WTC11 (cell line): ENCODE results near the gene HDHD2. TPM values are rescaled to one million over a fixed set of nuclear protein-coding genes. Genes with fewer than 3 reads are reported as not detected.

Experiments used
- ATAC-seq: fragments of 200-7000 bp; cut with Tn5 transposase; 2 replicates; pipeline ENCODE4 v1.10.0; 2021; ENCODE audit warnings: mild to moderate bottlenecking, moderate library complexity
- CTCF ChIA-PET: fragments of 300-600 bp; sonication (Branson Sonifier 250); formaldehyde crosslinking; loops from one replicate; lab custom pipeline; 2021; ENCODE audit warnings: antibody characterized with exemption; lab: Charles Lee
- POLR2A ChIA-PET: fragments of 350-600 bp; sonication (Branson Sonifier 250); formaldehyde crosslinking; loops from one replicate; lab custom pipeline; 2021; ENCODE audit warnings: antibody characterized with exemption; lab: Charles Lee
- DNase-seq: peaks from one replicate; pipeline ENCODE4 v3.0.0; 2021; ENCODE audit warnings: low spot score
- H3K27ac Mint-ChIP-seq: 2 replicates; pipeline ENCODE4 v1.8.0; 2021; ENCODE audit warnings: mixed read lengths
- H3K27me3 Mint-ChIP-seq: 2 replicates; pipeline ENCODE4 v1.8.0; 2021; ENCODE audit warnings: low read depth, mild to moderate bottlenecking, moderate library complexity, mixed read lengths
- H3K36me3 Mint-ChIP-seq: 2 replicates; pipeline ENCODE4 v1.8.0; 2021; ENCODE audit warnings: mixed read lengths
- H3K4me1 Mint-ChIP-seq: 2 replicates; pipeline ENCODE4 v1.8.0; 2022; ENCODE audit warnings: mixed read lengths
- H3K4me3 Mint-ChIP-seq: 2 replicates; pipeline ENCODE4 v1.8.0; 2021; ENCODE audit warnings: mild to moderate bottlenecking, moderate library complexity, mixed read lengths
- H3K9me3 Mint-ChIP-seq: 2 replicates; pipeline ENCODE4 v1.8.0; 2021; ENCODE audit warnings: mixed read lengths
- CBFB ChIP-seq: sonication (generic); formaldehyde crosslinking; IDR thresholded peaks from 2 replicates; pipeline ENCODE4 v1.8.1; 2022; ENCODE audit warnings: mild to moderate bottlenecking, low read depth, missing genetic modification reagents
- ESRRA ChIP-seq: sonication (generic); formaldehyde crosslinking; IDR thresholded peaks from 2 replicates; pipeline ENCODE4 v1.8.1; 2022; ENCODE audit warnings: mild to moderate bottlenecking, missing genetic modification reagents, borderline replicate concordance
- FOXP1 ChIP-seq: sonication (generic); formaldehyde crosslinking; IDR thresholded peaks from 2 replicates; pipeline ENCODE4 v1.8.0; 2022; ENCODE audit warnings: missing genetic modification reagents, mild to moderate bottlenecking, moderate library complexity, borderline replicate concordance
- JAZF1 ChIP-seq: fragments of 250-450 bp; sonication (Bioruptor Pico); IDR thresholded peaks from 2 replicates; pipeline ENCODE4 v1.9.0; 2021; ENCODE audit warnings: moderate library complexity, mild to moderate bottlenecking, inconsistent platforms
- MXD4 ChIP-seq: fragments of 250-450 bp; sonication (Bioruptor Pico); IDR thresholded peaks from 2 replicates; pipeline ENCODE4 v1.8.0; 2021; ENCODE audit warnings: mild to moderate bottlenecking, moderate library complexity, borderline replicate concordance
- NFATC4 ChIP-seq: fragments of 250-450 bp; sonication (Bioruptor Pico); IDR thresholded peaks from 2 replicates; pipeline ENCODE4 v1.9.0; 2021; ENCODE audit warnings: mild to moderate bottlenecking
- RELA ChIP-seq: sonication (generic); formaldehyde crosslinking; IDR thresholded peaks from 2 replicates; pipeline ENCODE4 v1.8.1; 2022; ENCODE audit warnings: missing genetic modification reagents, mild to moderate bottlenecking, borderline replicate concordance
- SP1 ChIP-seq: sonication (generic); formaldehyde crosslinking; conservative IDR thresholded peaks from 2 replicates; pipeline ENCODE4 v1.8.1; 2022; ENCODE audit warnings: missing genetic modification reagents
- ZNF138 ChIP-seq: sonication (generic); formaldehyde crosslinking; conservative IDR thresholded peaks from 2 replicates; pipeline ENCODE4 v1.8.1; 2022; ENCODE audit warnings: mild to moderate bottlenecking, moderate library complexity, missing genetic modification reagents
- ZNF232 ChIP-seq: sonication (generic); formaldehyde crosslinking; IDR thresholded peaks from 2 replicates; pipeline ENCODE4 v1.8.0; 2022; ENCODE audit warnings: mild to moderate bottlenecking, missing genetic modification reagents
- ZNF416 ChIP-seq: fragments of 250-450 bp; sonication (Bioruptor Pico); IDR thresholded peaks from 2 replicates; pipeline ENCODE4 v1.9.0; 2021; ENCODE audit warnings: mild to moderate bottlenecking, inconsistent platforms
- ZNF425 ChIP-seq: fragments of 250-450 bp; sonication (Bioruptor Pico); conservative IDR thresholded peaks from 2 replicates; pipeline ENCODE4 v1.9.0; 2021; ENCODE audit warnings: mild to moderate bottlenecking
- total RNA-seq: library from RNA; stranded (reverse); gene quantifications from 3 replicates; pipeline ENCODE4 v1.2.3, GENCODE V29; 2021
- TF ChIP-seq, protein P1 (sequence below): sonication (generic); formaldehyde crosslinking; IDR thresholded peaks from 2 replicates; pipeline ENCODE4 v1.8.0; 2022; ENCODE audit warnings: mild to moderate bottlenecking, missing genetic modification reagents
- TF ChIP-seq, protein P2 (sequence below): fragments of 250-450 bp; sonication (Bioruptor Pico); IDR thresholded peaks from 2 replicates; pipeline ENCODE4 v2.1.2; 2022; ENCODE audit warnings: mild to moderate bottlenecking, moderate library complexity
- TF ChIP-seq, protein P3 (sequence below): sonication (generic); formaldehyde crosslinking; IDR thresholded peaks from 2 replicates; pipeline ENCODE4 v1.8.1; 2023; ENCODE audit warnings: mild to moderate bottlenecking, moderate library complexity, missing genetic modification reagents
- TF ChIP-seq, protein P4 (sequence below): sonication (generic); formaldehyde crosslinking; IDR thresholded peaks from 2 replicates; pipeline ENCODE4 v1.8.1; 2023; ENCODE audit warnings: mild to moderate bottlenecking, missing genetic modification reagents, moderate library complexity
- TF ChIP-seq, protein P5 (sequence below): fragments of 250-450 bp; sonication (Bioruptor Pico); IDR thresholded peaks from 2 replicates; pipeline ENCODE4 v1.9.0; 2021; ENCODE audit warnings: mild to moderate bottlenecking
- TF ChIP-seq, protein P6 (sequence below): sonication (generic); formaldehyde crosslinking; IDR thresholded peaks from 2 replicates; pipeline ENCODE4 v1.8.1; 2023; ENCODE audit warnings: mild to moderate bottlenecking, missing genetic modification reagents

HDHD2 gene
- total RNA-seq, 1 experiment from 2014 or later = 42.1 TPM

DNA sequence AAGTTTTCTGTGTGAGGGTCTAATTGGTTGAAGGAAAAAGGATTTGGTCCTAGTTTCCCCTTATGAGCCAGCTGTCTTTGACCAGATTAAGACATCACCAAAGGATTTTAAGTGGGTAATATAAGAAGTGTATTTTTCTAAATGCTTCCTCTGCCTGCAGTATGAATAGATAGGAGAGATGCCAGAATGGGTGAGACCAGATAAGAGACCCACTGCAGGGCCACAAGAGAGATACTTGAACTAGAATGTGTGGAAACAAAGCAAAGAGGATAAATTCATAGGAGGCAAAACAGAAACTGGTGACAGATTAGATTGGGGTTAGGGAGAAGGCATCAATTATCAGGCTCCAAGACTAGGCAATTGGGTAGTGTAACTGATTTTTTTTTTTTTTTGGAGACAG, 1.1 kb upstream of the HDHD2 start (continued):
- TF ChIP-seq, protein P1, sequence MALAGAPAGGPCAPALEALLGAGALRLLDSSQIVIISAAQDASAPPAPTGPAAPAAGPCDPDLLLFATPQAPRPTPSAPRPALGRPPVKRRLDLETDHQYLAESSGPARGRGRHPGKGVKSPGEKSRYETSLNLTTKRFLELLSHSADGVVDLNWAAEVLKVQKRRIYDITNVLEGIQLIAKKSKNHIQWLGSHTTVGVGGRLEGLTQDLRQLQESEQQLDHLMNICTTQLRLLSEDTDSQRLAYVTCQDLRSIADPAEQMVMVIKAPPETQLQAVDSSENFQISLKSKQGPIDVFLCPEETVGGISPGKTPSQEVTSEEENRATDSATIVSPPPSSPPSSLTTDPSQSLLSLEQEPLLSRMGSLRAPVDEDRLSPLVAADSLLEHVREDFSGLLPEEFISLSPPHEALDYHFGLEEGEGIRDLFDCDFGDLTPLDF = no peak
- TF ChIP-seq, protein P2, sequence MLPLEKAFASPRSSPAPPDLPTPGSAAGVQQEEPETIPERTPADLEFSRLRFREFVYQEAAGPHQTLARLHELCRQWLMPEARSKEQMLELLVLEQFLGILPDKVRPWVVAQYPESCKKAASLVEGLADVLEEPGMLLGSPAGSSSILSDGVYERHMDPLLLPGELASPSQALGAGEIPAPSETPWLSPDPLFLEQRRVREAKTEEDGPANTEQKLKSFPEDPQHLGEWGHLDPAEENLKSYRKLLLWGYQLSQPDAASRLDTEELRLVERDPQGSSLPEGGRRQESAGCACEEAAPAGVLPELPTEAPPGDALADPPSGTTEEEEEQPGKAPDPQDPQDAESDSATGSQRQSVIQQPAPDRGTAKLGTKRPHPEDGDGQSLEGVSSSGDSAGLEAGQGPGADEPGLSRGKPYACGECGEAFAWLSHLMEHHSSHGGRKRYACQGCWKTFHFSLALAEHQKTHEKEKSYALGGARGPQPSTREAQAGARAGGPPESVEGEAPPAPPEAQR (CRISPR knock-in tag) = no peak

GRCh38 chr18:47150824-47151366, 595 bp upstream of the HDHD2 start:
- TF ChIP-seq CBFB (no peak), ZNF425 (no peak), NFATC4 (CRISPR knock-in tag) (no peak), RELA (CRISPR knock-in tag) (no peak)
- TF ChIP-seq, protein P3, sequence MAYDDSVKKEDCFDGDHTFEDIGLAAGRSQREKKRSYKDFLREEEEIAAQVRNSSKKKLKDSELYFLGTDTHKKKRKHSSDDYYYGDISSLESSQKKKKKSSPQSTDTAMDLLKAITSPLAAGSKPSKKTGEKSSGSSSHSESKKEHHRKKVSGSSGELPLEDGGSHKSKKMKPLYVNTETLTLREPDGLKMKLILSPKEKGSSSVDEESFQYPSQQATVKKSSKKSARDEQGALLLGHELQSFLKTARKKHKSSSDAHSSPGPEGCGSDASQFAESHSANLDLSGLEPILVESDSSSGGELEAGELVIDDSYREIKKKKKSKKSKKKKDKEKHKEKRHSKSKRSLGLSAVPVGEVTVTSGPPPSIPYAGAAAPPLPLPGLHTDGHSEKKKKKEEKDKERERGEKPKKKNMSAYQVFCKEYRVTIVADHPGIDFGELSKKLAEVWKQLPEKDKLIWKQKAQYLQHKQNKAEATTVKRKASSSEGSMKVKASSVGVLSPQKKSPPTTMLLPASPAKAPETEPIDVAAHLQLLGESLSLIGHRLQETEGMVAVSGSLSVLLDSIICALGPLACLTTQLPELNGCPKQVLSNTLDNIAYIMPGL (CRISPR knock-in tag) = no peak
- TF ChIP-seq, protein P4, sequence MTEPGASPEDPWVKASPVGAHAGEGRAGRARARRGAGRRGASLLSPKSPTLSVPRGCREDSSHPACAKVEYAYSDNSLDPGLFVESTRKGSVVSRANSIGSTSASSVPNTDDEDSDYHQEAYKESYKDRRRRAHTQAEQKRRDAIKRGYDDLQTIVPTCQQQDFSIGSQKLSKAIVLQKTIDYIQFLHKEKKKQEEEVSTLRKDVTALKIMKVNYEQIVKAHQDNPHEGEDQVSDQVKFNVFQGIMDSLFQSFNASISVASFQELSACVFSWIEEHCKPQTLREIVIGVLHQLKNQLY (CRISPR knock-in tag) = no peak
- no peak for DNase-seq
- POLR2A ChIA-PET = interaction anchor here (0.6 to 1.1 kb wide), 3 partner anchors 9 to 951 kb away, joined by 3 read pairs; no protein-coding TSS in a partner anchor

DNA sequence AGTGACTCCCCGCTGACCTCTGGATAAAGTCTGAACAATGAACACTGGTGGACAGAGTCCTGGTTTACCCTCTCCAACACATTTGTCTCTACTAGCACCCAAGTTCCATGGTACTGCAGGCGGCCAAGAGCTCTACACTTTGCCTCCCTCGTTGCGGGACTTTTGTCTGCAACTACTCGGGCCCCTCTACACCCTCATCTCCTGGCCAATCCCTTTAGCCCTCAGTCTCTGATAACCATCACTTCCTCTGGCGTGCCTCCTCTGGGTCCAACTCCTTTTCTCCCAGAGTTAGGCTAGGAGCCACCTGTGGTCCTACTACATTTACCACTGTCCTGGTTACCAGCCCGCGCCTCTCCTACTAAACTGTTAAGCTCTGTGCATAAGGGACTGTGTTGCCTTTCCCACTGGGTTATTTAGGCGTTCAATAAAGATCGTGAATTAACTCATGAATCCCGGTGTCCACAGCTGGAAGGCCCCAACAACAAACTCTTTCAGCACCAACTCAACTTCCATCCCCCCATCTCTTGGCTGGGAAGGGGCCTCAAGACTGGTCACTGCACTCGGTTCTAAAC, 757 bp downstream of the HDHD2 start:
- DNase-seq (no peak), ATAC-seq (peak; percentile 21)
- Mint-ChIP-seq H3K27me3 (no peaks in the 10 kb centered on the region), H3K4me3 (peak overlapping the region; percentile 85), H3K27ac (peak overlapping the region; percentile 92), H3K4me1 (peaks cover 22% of the 10 kb centered on the region), H3K9me3 (no peaks in the 10 kb centered on the region), H3K36me3 (no peaks in the 10 kb centered on the region)
- ChIA-PET CTCF (interaction anchor here (1.0 to 2.8 kb wide), 5 partner anchors 29 to 111 kb away, joined by 3 to 13 read pairs (median 6); no protein-coding TSS in a partner anchor), POLR2A (interaction anchor here (1.2 kb wide), 1 partner anchor 35 kb away, joined by 5 read pairs; no protein-coding TSS in a partner anchor)
- TF ChIP-seq ZNF425 = no peak
- no peak for TF ChIP-seq SP1
- TF ChIP-seq ZNF232 = no peak
- no peak for TF ChIP-seq ZNF138
- TF ChIP-seq JAZF1 (CRISPR knock-in tag) = no peak
- TF ChIP-seq, protein P5, sequence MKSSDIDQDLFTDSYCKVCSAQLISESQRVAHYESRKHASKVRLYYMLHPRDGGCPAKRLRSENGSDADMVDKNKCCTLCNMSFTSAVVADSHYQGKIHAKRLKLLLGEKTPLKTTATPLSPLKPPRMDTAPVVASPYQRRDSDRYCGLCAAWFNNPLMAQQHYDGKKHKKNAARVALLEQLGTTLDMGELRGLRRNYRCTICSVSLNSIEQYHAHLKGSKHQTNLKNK (CRISPR knock-in tag) = no peak
- TF ChIP-seq ZNF416 (CRISPR knock-in tag) = no peak
- TF ChIP-seq, protein P6, sequence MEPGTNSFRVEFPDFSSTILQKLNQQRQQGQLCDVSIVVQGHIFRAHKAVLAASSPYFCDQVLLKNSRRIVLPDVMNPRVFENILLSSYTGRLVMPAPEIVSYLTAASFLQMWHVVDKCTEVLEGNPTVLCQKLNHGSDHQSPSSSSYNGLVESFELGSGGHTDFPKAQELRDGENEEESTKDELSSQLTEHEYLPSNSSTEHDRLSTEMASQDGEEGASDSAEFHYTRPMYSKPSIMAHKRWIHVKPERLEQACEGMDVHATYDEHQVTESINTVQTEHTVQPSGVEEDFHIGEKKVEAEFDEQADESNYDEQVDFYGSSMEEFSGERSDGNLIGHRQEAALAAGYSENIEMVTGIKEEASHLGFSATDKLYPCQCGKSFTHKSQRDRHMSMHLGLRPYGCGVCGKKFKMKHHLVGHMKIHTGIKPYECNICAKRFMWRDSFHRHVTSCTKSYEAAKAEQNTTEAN (CRISPR knock-in tag) = no peak
- no peak for TF ChIP-seq FOXP1 (CRISPR knock-in tag)
- TF ChIP-seq MXD4 = no peak
- no peak for TF ChIP-seq ESRRA (CRISPR knock-in tag)
- TF ChIP-seq, protein P2 (CRISPR knock-in tag) = no peak

More at GRCh38 chr18:47150824-47151366, 595 bp upstream of the HDHD2 start:
- Mint-ChIP-seq H3K9me3 (no peaks in the 10 kb centered on the region), H3K4me1 (peaks cover 22% of the 10 kb centered on the region), H3K27ac (peak overlapping the region; percentile 84), H3K27me3 (no peaks in the 10 kb centered on the region), H3K36me3 (peaks cover 6% of the 10 kb centered on the region; the same call in 1 of the 2 replicates), H3K4me3 (peak overlapping the region; percentile 85)
- peak; percentile 2; the same call in 1 of the 2 replicates for ATAC-seq
- CTCF ChIA-PET = interaction anchor here (0.6 to 2.8 kb wide), 4 partner anchors 20 to 110 kb away, joined by 3 to 13 read pairs (median 8); no protein-coding TSS in a partner anchor
